ENCODE results near the gene MINK1. TPM values are rescaled to one million over a fixed set of nuclear protein-coding genes. Genes with fewer than 3 reads are reported as not detected.
A peak's percentile ranks its signal among the peaks of the same experiment; 100 is the strongest.

MINK1 gene
- total RNA-seq, 1 donor from 2014 or later: 139 TPM

GRCh38 chr17:4892499-4893221 is 59.5 kb downstream of the MINK1 start:
- Mint-ChIP-seq H3K4me1 (ENCODE audit: low read depth) (no peaks in the 10 kb centered on the region), H3K9me3 (ENCODE audit: low read depth) (no peaks in the 10 kb centered on the region), H3K27me3 (no peaks in the 10 kb centered on the region), H3K36me3 (ENCODE audit: insufficient read depth) (peaks cover 10% of the 10 kb centered on the region), H3K4me3 (ENCODE audit: low read depth) (no peak overlapping the region), H3K27ac (no peak overlapping the region)
- no peak for DNase-seq (ENCODE audit: low spot score, unreplicated experiment)
- no peak for TF ChIP-seq CTCF (IDR thresholded peaks at IDR 0.05; ENCODE audit: unreplicated experiment)

DNA sequence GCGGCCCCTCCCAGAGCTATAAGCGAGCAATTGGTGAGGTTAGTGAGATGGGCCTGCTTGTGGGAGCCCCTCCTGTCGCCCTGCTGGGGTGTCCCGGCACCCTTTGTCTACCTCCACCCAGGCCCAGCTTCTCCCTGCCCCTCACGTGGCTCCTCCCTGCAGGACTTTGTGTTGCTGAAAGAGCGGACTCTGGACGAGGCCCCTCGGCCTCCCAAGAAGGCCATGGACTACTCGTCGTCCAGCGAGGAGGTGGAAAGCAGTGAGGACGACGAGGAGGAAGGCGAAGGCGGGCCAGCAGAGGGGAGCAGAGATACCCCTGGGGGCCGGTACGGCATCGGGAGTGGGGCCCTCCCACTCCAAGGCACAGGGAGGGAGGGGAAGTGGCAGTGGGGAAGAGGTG is 60.1 kb downstream of the MINK1 start:
- no peak overlapping the region for H3K4me3 Mint-ChIP-seq (ENCODE audit: low read depth)
- TF ChIP-seq CTCF (IDR thresholded peaks at IDR 0.05; ENCODE audit: unreplicated experiment): no peak
- DNase-seq (ENCODE audit: low spot score, unreplicated experiment): no peak

DNA sequence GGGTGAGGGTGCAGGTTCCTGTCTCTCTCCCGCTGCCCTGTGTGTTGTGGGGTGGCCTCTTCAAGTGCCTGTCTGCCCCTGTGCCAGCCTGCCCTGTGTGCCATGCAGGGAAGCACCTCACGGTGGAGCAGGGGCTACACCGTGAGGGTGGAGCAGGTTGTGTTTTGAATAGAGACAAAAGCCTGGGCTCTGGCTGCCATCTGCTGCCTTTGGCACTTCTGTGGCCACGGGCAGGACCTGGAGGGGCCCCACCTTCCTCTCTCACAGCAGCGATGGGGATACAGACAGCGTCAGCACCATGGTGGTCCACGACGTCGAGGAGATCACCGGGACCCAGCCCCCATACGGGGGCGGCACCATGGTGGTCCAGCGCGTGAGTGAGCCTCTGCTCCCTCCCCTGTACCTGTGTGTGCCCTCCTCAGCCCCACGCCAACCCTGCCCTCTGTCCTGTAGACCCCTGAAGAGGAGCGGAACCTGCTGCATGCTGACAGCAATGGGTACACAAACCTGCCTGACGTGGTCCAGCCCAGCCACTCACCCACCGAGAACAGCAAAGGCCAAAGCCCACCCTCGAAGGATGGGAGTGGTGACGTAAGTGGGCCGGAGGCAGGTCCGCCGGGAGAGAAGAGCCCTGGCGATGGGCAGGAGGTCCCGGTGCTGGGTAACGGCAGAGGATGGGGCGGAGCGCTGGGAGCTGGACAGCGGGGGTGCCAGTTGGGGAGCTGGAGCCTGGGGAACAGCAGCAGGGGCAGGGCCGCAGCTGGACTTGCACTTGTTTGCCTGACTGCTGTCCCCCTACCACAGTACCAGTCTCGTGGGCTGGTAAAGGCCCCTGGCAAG is 60.8 kb downstream of the MINK1 start:
- no peak for TF ChIP-seq CTCF (IDR thresholded peaks at IDR 0.05; ENCODE audit: unreplicated experiment)
- Mint-ChIP-seq H3K4me3 (ENCODE audit: low read depth) (no peak overlapping the region), H3K4me1 (ENCODE audit: low read depth) (no peaks in the 10 kb centered on the region), H3K27ac (no peak overlapping the region), H3K36me3 (ENCODE audit: insufficient read depth) (peaks cover 11% of the 10 kb centered on the region), H3K9me3 (ENCODE audit: low read depth) (no peaks in the 10 kb centered on the region), H3K27me3 (peaks cover 3% of the 10 kb centered on the region)
- no peak for DNase-seq (ENCODE audit: low spot score, unreplicated experiment)

More for the DNA sequence above, 60.1 kb downstream of the MINK1 start:
- no peaks in the 10 kb centered on the region for H3K27me3 Mint-ChIP-seq
- no peaks in the 10 kb centered on the region for H3K9me3 Mint-ChIP-seq (ENCODE audit: low read depth)
- no peak overlapping the region for H3K27ac Mint-ChIP-seq
- H3K4me1 Mint-ChIP-seq (ENCODE audit: low read depth): no peaks in the 10 kb centered on the region
- peaks cover 10% of the 10 kb centered on the region for H3K36me3 Mint-ChIP-seq (ENCODE audit: insufficient read depth)

DNA sequence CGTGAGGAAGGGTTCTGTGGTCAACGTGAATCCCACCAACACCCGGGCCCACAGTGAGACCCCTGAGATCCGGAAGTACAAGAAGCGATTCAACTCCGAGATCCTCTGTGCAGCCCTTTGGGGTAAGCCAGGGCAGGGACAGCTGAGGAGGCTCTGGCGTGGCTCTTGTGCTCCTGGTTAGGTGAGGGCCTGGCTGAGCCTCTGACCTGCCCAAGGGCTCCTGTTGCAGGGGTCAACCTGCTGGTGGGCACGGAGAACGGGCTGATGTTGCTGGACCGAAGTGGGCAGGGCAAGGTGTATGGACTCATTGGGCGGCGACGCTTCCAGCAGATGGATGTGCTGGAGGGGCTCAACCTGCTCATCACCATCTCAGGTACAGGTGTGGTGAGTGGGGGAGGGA is 62.0 kb downstream of the MINK1 start:
- H3K4me3 Mint-ChIP-seq (ENCODE audit: low read depth): no peak overlapping the region
- no peak for TF ChIP-seq CTCF (IDR thresholded peaks at IDR 0.05; ENCODE audit: unreplicated experiment)
- no peaks in the 10 kb centered on the region for H3K9me3 Mint-ChIP-seq (ENCODE audit: low read depth)
- H3K36me3 Mint-ChIP-seq (ENCODE audit: insufficient read depth): peaks cover 8% of the 10 kb centered on the region
- H3K27me3 Mint-ChIP-seq: peaks cover 9% of the 10 kb centered on the region
- DNase-seq (ENCODE audit: low spot score, unreplicated experiment): no peak
- H3K4me1 Mint-ChIP-seq (ENCODE audit: low read depth): no peaks in the 10 kb centered on the region
- no peak overlapping the region for H3K27ac Mint-ChIP-seq

DNA sequence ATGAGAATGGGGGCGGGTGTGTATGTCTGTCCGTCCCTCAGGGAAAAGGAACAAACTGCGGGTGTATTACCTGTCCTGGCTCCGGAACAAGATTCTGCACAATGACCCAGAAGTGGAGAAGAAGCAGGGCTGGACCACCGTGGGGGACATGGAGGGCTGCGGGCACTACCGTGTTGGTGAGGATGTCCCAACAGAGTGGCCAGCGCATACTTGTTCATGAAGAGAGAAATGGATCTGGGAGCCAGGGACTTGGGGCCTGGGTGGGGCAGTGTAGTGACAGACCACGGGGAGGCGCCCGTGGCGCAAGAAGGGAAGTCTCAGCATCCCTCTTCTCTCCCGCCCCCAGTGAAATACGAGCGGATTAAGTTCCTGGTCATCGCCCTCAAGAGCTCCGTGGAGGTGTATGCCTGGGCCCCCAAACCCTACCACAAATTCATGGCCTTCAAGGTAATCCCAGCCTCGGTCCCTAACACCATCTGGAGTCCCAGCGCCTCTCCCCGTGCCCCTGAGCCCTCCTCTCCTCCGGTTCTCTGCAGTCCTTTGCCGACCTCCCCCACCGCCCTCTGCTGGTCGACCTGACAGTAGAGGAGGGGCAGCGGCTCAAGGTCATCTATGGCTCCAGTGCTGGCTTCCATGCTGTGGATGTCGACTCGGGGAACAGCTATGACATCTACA is 62.7 kb downstream of the MINK1 start:
- H3K27ac Mint-ChIP-seq: no peak overlapping the region
- H3K36me3 Mint-ChIP-seq (ENCODE audit: insufficient read depth): peaks cover 6% of the 10 kb centered on the region
- no peaks in the 10 kb centered on the region for H3K9me3 Mint-ChIP-seq (ENCODE audit: low read depth)
- TF ChIP-seq CTCF (IDR thresholded peaks at IDR 0.05; ENCODE audit: unreplicated experiment): peak; percentile 12
- H3K4me1 Mint-ChIP-seq (ENCODE audit: low read depth): no peaks in the 10 kb centered on the region
- H3K27me3 Mint-ChIP-seq: peaks cover 9% of the 10 kb centered on the region
- DNase-seq (ENCODE audit: low spot score, unreplicated experiment): no peak
- no peak overlapping the region for H3K4me3 Mint-ChIP-seq (ENCODE audit: low read depth)
